Aortic smooth muscle cell (primary cell): ENCODE data around the gene MYOD1. TPM values are rescaled to one million over a fixed set of nuclear protein-coding genes. Genes with fewer than 3 reads are reported as not detected.

Experiments
- total RNA-seq: library from RNA; depleted of rRNA; stranded (reverse); fragments of >200 nt; gene quantifications from 2 replicates; pipeline ENCODE4 v1.2.3, GENCODE V29; 2014

The MYOD1 gene
- not detected in 2 replicates for total RNA-seq

DNA sequence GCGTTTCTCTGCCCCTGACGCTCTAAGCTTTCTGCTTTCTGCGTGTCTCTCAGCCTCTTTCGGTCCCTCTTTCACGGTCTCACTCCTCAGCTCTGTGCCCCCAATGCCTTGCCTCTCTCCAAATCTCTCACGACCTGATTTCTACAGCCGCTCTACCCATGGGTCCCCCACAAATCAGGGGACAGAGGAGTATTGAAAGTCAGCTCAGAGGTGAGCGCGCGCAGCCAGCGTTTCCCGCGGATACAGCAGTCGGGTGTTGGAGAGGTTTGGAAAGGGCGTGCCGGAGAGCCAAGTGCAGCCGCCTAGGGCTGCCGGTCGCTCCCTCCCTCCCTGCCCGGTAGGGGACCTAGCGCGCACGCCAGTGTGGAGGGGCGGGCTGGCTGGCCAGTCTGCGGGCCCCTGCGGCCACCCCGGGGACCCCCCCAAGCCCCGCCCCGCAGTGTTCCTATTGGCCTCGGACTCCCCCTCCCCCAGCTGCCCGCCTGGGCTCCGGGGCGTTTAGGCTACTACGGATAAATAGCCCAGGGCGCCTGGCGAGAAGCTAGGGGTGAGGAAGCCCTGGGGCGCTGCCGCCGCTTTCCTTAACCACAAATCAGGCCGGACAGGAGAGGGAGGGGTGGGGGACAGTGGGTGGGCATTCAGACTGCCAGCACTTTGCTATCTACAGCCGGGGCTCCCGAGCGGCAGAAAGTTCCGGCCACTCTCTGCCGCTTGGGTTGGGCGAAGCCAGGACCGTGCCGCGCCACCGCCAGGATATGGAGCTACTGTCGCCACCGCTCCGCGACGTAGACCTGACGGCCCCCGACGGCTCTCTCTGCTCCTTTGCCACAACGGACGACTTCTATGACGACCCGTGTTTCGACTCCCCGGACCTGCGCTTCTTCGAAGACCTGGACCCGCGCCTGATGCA lies at the start of gene MYOD1:
Gene MYOD1, plus strand, starts transcription at position 544 of the 910 bp plus-strand sequence. Its CDS starts 212 bp downstream, at position 756.

DNA sequence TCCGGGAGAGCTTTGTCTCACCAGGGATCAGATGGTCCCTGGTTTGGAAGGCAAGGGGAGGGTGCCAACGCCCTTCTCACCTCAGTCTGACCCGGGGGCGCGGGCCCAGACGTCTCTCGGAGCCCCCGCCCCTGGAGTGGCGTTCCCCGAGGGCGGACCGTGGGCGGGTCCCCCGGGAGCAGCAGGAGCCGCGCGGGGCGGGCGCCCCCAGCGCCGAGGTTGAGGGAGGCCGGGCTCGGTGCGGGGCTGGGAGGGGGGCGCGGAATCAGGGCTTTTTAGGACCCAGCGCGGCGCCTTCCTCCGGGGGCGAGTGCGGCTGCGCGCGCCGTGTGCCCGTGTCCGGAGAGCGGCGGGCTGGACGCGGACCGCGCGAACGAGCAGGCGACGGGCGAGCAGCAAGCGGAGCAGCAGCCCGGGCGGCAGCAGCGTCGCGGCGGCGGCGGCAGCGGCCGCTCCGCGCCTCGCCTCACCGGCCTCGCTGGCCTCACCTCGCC lies 15.1 kb downstream of the MYOD1 start, which contains the start of gene KCNC1:
Gene KCNC1, plus strand, starts transcription at position 364 of the 494 bp plus-strand sequence. CDS start 1,222 bp downstream, outside the sequence.

Other genes starting within 250 kb of the MYOD1 start
- gene ABCC8, start 242.7 kb upstream of the MYOD1 start, total RNA-seq: not detected in 2 replicates
- not detected in 2 replicates for gene USH1C, start 175.2 kb upstream of the MYOD1 start, total RNA-seq
- gene OTOG, start 172.3 kb upstream of the MYOD1 start, total RNA-seq: not detected in 2 replicates
- not detected in 2 replicates for gene KCNC1, start 15.2 kb downstream of the MYOD1 start, total RNA-seq